HCT116 (cell line): ENCODE data around the gene MYL6B. TPM values are rescaled to one million over a fixed set of nuclear protein-coding genes. Genes with fewer than 3 reads are reported as not detected.

Source experiments
- ATAC-seq: fragments of 200-7000 bp; cut with Tn5 transposase; 2 replicates; pipeline ENCODE4 v1.9.1; 2020; ENCODE audit warnings: mild to moderate bottlenecking, moderate library complexity
- BruUV-seq: library from RNA; stranded (reverse); fragments of 400-500 nt; replicated peaks from 2 replicates; lab custom pipeline; 2021; lab: Mats Ljungman, UMichigan
- CTCF ChIA-PET: fragments of 300-600 bp; sonication (Branson Sonifier 250); formaldehyde crosslinking; loops from one replicate; lab custom pipeline; 2021; ENCODE audit warnings: antibody characterized with exemption; lab: Charles Lee
- POLR2A ChIA-PET: fragments of 300-600, 350-600 bp; sonication (Branson Sonifier 250); formaldehyde crosslinking; loops from one replicate; lab custom pipeline; 2021; ENCODE audit warnings: antibody characterized with exemption; lab: Charles Lee
- RAD21 ChIA-PET, 2 experiments: fragments of 300-600 bp; sonication (Branson Sonifier 250); formaldehyde crosslinking; loops; one replicate each; lab custom pipeline; 2023; ENCODE audit warnings: low total read pairs in 2 of 2; ENCODE audit not compliant: uncharacterized antibody in 2 of 2, unreplicated experiment in 2 of 2, low non-redundant PET in 1 of 2; lab: Charles Lee
- DNase-seq: peaks from one replicate; pipeline ENCODE4 v3.0.0-alpha.2; 2010; ENCODE audit warnings: low read depth, low spot score
- H2AFZ ChIP-seq: fragments of 200-600 bp; shearing (Covaris generic), sonication (generic); 2 replicates; pipeline ENCODE4 v1.6.1; 2017; ENCODE audit warnings: low read depth, mixed run types, mixed read lengths, antibody characterized with exemption, low read length; ENCODE audit not compliant: poor library complexity, severe bottlenecking
- H3K27ac ChIP-seq: 2 replicates; pipeline ENCODE4 v1.5.1; 2012; ENCODE audit warnings: low read depth, low read length
- H3K27me3 ChIP-seq: fragments of 200-600 bp; sonication (generic); 2 replicates; pipeline ENCODE4 v1.6.1; 2016; ENCODE audit warnings: mixed run types, low read length, mixed read lengths; ENCODE audit not compliant: insufficient read depth
- H3K36me3 ChIP-seq, 2 experiments: fragments of 200-500 bp in 1 of 2; fragments of 200-600 bp in 1 of 2; sonication (Bioruptor generic) in 1 of 2; sonication (generic) in 1 of 2; 2 replicates each; pipeline versions ENCODE4 v1.5.1 to v1.6.1; 2014 to 2016; ENCODE audit warnings: low read length in 2 of 2, inconsistent platforms in 1 of 2, mixed read lengths in 1 of 2, mixed run types in 1 of 2; ENCODE audit not compliant: insufficient read depth in 2 of 2, control insufficient read depth in 1 of 2
- H3K4me1 ChIP-seq, 2 experiments: fragments of 200-600 bp in 1 of 2; sonication (generic) in 1 of 2; 2 replicates each; pipeline versions ENCODE4 v1.5.1 to v1.6.1; 2012 to 2017; ENCODE audit warnings: low read length in 2 of 2, inconsistent platforms in 1 of 2, mild to moderate bottlenecking in 1 of 2, mixed read lengths in 1 of 2, mixed run types in 1 of 2, moderate library complexity in 1 of 2; ENCODE audit not compliant: insufficient read depth in 2 of 2, control insufficient read depth in 1 of 2
- H3K4me2 ChIP-seq: fragments of 200-600 bp; sonication (generic); 2 replicates; pipeline ENCODE4 v1.6.1; 2017; ENCODE audit warnings: mixed run types, low read length, mixed read lengths
- H3K4me3 ChIP-seq, 2 experiments: fragments of 200-600 bp in 1 of 2; sonication (generic) in 1 of 2; replicated peaks in 1 of 2; 2 replicates each; pipeline ENCODE4 v1.5.1; 2011 to 2016; ENCODE audit warnings: low read length in 2 of 2, control low read depth in 1 of 2, low read depth in 1 of 2, mild to moderate bottlenecking in 1 of 2, mixed read lengths in 1 of 2, mixed run types in 1 of 2
- H3K79me2 ChIP-seq: fragments of 200-600 bp; sonication (generic); 2 replicates; pipeline ENCODE4 v1.6.1; 2017; ENCODE audit warnings: mild to moderate bottlenecking, mixed run types, low read length, moderate library complexity, mixed read lengths; ENCODE audit not compliant: insufficient read depth
- H3K9ac ChIP-seq: fragments of 200-600 bp; sonication (generic); 2 replicates; pipeline ENCODE4 v1.6.1; 2016; ENCODE audit warnings: low read length, mixed read lengths
- H3K9me2 ChIP-seq: fragments of 200-600 bp; sonication (generic), shearing (Covaris generic); 2 replicates; pipeline ENCODE4 v1.6.1; 2017; ENCODE audit warnings: mixed run types, mild to moderate bottlenecking, moderate library complexity; ENCODE audit not compliant: insufficient read depth
- H3K9me3 ChIP-seq, 2 experiments: fragments of 200-500 bp in 1 of 2; fragments of 200-600 bp in 1 of 2; sonication (Bioruptor generic) in 1 of 2; sonication (generic) in 1 of 2; 2 replicates each; pipeline ENCODE4 v1.6.1; 2014 to 2017; ENCODE audit warnings: low read length in 2 of 2, mixed read lengths in 2 of 2, inconsistent platforms in 1 of 2, low read depth in 1 of 2, mild to moderate bottlenecking in 1 of 2, mixed run types in 1 of 2, moderate library complexity in 1 of 2; ENCODE audit not compliant: control insufficient read depth in 1 of 2, insufficient read depth in 1 of 2
- H4K20me1 ChIP-seq: fragments of 200-600 bp; sonication (generic), shearing (Covaris generic); 2 replicates; pipeline ENCODE4 v1.6.1; 2017; ENCODE audit warnings: mixed run types, mild to moderate bottlenecking, moderate library complexity; ENCODE audit not compliant: insufficient read depth
- CEBPB ChIP-seq: IDR thresholded peaks from 2 replicates; pipeline ENCODE4 v1.6.1; 2012; ENCODE audit warnings: low read depth
- EGR1 ChIP-seq: IDR thresholded peaks from 2 replicates; pipeline ENCODE4 v1.6.1; 2012; ENCODE audit warnings: low read depth
- ELF1 ChIP-seq: IDR thresholded peaks from 2 replicates; pipeline ENCODE4 v1.6.1; 2012; ENCODE audit warnings: low read depth, borderline replicate concordance
- EZH2 ChIP-seq: fragments of 200-600 bp; sonication (generic); IDR thresholded peaks from 2 replicates; pipeline ENCODE4 v1.6.1; 2017; ENCODE audit warnings: antibody characterized with exemption, mixed run types
- EZH2phosphoT487 ChIP-seq: fragments of 200-600 bp; IDR thresholded peaks from 2 replicates; pipeline ENCODE4 v1.6.1; 2018; ENCODE audit warnings: antibody characterized with exemption, borderline replicate concordance
- POLR2A ChIP-seq: IDR thresholded peaks from 2 replicates; pipeline ENCODE4 v1.7.0; 2011; ENCODE audit warnings: borderline replicate concordance; ENCODE audit not compliant: insufficient read depth, insufficient read length; ENCODE audit errors: extremely low read depth
- RAD21 ChIP-seq: IDR thresholded peaks from 2 replicates; pipeline ENCODE4 v1.6.1; 2012; ENCODE audit warnings: low read depth, mild to moderate bottlenecking
- SIN3A ChIP-seq: IDR thresholded peaks from 2 replicates; pipeline ENCODE4 v1.6.1; 2012; ENCODE audit warnings: low read depth
- SRF ChIP-seq: IDR thresholded peaks from 2 replicates; pipeline ENCODE4 v1.6.1; 2012; ENCODE audit warnings: low read depth
- YY1 ChIP-seq: IDR thresholded peaks from 2 replicates; pipeline ENCODE4 v1.6.1; 2011; ENCODE audit warnings: low read length, low read depth, moderate library complexity, mild to moderate bottlenecking; ENCODE audit not compliant: insufficient replicate concordance; ENCODE audit errors: extremely low read depth
- ZFX ChIP-seq: fragments of 450-650 bp; IDR thresholded peaks from 2 replicates; pipeline ENCODE4 v1.6.1; 2017
- ZNF274 ChIP-seq: fragments of 200-500 bp; sonication (Bioruptor generic); IDR thresholded peaks from 2 replicates; pipeline ENCODE4 v1.6.1; 2014; ENCODE audit warnings: mild to moderate bottlenecking, low read depth, low read length, inconsistent platforms
- intact Hi-C: fragments of 100-400 bp; cut with micrococcal nuclease; formaldehyde crosslinking; loops from 2 replicates; pipeline ENCODE4 v1.10.0; 2022
- total RNA-seq: library from RNA; stranded (reverse); gene quantifications from one replicate; pipeline ENCODE4 v1.2.1, GENCODE V29; 2021; ENCODE audit not compliant: unreplicated experiment
- TF ChIP-seq, protein P1 (sequence below): IDR thresholded peaks from 2 replicates; pipeline ENCODE4 v1.6.1; 2012
- TF ChIP-seq, protein P2 (sequence below), 3 experiments: fragments of 200-600 bp in 1 of 3; sonication (generic) in 1 of 3; IDR thresholded peaks in 2 of 3; conservative IDR thresholded peaks in 1 of 3; 2 replicates each; pipeline ENCODE4 v1.5.1; 2012 to 2017; ENCODE audit warnings: low read depth in 2 of 3, low read length in 2 of 3, antibody characterized with exemption in 1 of 3, borderline replicate concordance in 1 of 3, control low read depth in 1 of 3, mild to moderate bottlenecking in 1 of 3, mixed read lengths in 1 of 3, mixed run types in 1 of 3, moderate library complexity in 1 of 3; ENCODE audit not compliant: insufficient read depth in 1 of 3
- TF ChIP-seq, protein P3 (sequence below): IDR thresholded peaks from 2 replicates; pipeline ENCODE4 v1.6.1; 2012; ENCODE audit warnings: low read depth
- TF ChIP-seq, protein P4 (sequence below): IDR thresholded peaks from 2 replicates; pipeline ENCODE4 v1.6.1; 2011; ENCODE audit warnings: mild to moderate bottlenecking, low read length, moderate library complexity; ENCODE audit not compliant: insufficient replicate concordance; ENCODE audit errors: extremely low read depth

MYL6B gene
- total RNA-seq, 1 experiment from 2014 or later, result 94.3 TPM

DNA sequence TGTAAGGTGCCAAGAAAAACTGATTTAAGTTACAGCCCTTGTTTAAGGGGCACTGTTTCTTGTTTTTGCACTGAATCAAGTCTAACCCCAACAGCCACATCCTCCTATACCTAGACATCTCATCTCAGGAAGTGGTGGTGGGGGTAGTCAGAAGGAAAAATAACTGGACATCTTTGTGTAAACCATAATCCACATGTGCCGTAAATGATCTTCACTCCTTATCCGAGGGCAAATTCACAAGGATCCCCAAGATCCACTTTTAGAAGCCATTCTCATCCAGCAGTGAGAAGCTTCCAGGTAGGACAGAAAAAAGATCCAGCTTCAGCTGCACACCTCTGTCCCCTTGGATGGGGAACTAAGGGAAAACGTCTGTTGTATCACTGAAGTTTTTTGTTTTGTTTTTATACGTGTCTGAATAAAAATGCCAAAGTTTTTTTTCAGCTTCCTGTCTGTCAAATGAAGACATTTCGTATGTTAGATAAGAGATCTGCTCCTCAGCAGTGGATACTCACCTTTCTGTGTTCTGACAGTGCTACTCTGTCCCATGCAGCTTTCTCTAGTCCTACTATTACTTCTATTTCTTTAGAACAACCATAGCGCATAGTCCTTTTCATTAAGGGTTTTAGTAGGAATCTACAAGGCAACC, 49.2 kb upstream of the MYL6B start:
- H3K9me3 ChIP-seq, result no peaks in the 10 kb centered on the region

More for the DNA sequence above, 49.2 kb upstream of the MYL6B start:
- ChIA-PET POLR2A (interaction anchor here (1.1 to 2.6 kb wide), 3 partner anchors 10 to 285 kb away, joined by 6 to 16 read pairs (median 13); partner anchors contain the start of genes ORMDL2 and SARNP), RAD21 (no interaction called here), CTCF (interaction anchor here (1.4 to 1.6 kb wide), 3 partner anchors 15 to 25 kb away, joined by 4 to 13 read pairs (median 6); partner anchors contain the start of genes ESYT1 and ZC3H10)
- Histone ChIP-seq H3K27me3 (no peaks in the 10 kb centered on the region), H3K4me3 (peak overlapping the region; percentile 88 to 98), H4K20me1 (peaks cover 7% of the 10 kb centered on the region; the same call in 1 of the 2 replicates), H3K36me3 (peaks cover 29 to 47% of the 10 kb centered on the region in 2 experiments), H3K9me2 (no peaks in the 10 kb centered on the region), H3K27ac (peak overlapping the region; percentile 94; the same call in 1 of the 2 replicates), H3K9ac (peak overlapping the region; percentile 100), H3K4me1 (peaks cover 9 to 26% of the 10 kb centered on the region in 2 experiments), H3K79me2 (peaks cover 40% of the 10 kb centered on the region), H3K4me2 (peak overlapping the region; percentile 93), H2AFZ (no peak overlapping the region)
- intact Hi-C loops, result no loop called here
- no TSS peak for BruUV-seq
- TF ChIP-seq ZFX (no peak), EZH2 (no peak), EZH2phosphoT487 (no peak), YY1 (no peak), POLR2A (no peak), EGR1 (no peak), SRF (no peak), CEBPB (no peak), ELF1 (no peak), ZNF274 (no peak), RAD21 (no peak), SIN3A (no peak)
- TF ChIP-seq, protein P1, sequence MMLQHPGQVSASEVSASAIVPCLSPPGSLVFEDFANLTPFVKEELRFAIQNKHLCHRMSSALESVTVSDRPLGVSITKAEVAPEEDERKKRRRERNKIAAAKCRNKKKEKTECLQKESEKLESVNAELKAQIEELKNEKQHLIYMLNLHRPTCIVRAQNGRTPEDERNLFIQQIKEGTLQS, result no peak
- TF ChIP-seq, protein P2, sequence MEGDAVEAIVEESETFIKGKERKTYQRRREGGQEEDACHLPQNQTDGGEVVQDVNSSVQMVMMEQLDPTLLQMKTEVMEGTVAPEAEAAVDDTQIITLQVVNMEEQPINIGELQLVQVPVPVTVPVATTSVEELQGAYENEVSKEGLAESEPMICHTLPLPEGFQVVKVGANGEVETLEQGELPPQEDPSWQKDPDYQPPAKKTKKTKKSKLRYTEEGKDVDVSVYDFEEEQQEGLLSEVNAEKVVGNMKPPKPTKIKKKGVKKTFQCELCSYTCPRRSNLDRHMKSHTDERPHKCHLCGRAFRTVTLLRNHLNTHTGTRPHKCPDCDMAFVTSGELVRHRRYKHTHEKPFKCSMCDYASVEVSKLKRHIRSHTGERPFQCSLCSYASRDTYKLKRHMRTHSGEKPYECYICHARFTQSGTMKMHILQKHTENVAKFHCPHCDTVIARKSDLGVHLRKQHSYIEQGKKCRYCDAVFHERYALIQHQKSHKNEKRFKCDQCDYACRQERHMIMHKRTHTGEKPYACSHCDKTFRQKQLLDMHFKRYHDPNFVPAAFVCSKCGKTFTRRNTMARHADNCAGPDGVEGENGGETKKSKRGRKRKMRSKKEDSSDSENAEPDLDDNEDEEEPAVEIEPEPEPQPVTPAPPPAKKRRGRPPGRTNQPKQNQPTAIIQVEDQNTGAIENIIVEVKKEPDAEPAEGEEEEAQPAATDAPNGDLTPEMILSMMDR (IDR thresholded peaks at IDR 0.05 in 2 of 3, conservative IDR thresholded peaks at IDR 0.05 in 1 of 3; ENCODE audit: borderline replicate concordance in 1 of 3, insufficient read depth in 1 of 3, low read depth in 2 of 3, low read length in 2 of 3), result no peak
- TF ChIP-seq, protein P3, sequence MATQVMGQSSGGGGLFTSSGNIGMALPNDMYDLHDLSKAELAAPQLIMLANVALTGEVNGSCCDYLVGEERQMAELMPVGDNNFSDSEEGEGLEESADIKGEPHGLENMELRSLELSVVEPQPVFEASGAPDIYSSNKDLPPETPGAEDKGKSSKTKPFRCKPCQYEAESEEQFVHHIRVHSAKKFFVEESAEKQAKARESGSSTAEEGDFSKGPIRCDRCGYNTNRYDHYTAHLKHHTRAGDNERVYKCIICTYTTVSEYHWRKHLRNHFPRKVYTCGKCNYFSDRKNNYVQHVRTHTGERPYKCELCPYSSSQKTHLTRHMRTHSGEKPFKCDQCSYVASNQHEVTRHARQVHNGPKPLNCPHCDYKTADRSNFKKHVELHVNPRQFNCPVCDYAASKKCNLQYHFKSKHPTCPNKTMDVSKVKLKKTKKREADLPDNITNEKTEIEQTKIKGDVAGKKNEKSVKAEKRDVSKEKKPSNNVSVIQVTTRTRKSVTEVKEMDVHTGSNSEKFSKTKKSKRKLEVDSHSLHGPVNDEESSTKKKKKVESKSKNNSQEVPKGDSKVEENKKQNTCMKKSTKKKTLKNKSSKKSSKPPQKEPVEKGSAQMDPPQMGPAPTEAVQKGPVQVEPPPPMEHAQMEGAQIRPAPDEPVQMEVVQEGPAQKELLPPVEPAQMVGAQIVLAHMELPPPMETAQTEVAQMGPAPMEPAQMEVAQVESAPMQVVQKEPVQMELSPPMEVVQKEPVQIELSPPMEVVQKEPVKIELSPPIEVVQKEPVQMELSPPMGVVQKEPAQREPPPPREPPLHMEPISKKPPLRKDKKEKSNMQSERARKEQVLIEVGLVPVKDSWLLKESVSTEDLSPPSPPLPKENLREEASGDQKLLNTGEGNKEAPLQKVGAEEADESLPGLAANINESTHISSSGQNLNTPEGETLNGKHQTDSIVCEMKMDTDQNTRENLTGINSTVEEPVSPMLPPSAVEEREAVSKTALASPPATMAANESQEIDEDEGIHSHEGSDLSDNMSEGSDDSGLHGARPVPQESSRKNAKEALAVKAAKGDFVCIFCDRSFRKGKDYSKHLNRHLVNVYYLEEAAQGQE, result no peak
- TF ChIP-seq, protein P4, sequence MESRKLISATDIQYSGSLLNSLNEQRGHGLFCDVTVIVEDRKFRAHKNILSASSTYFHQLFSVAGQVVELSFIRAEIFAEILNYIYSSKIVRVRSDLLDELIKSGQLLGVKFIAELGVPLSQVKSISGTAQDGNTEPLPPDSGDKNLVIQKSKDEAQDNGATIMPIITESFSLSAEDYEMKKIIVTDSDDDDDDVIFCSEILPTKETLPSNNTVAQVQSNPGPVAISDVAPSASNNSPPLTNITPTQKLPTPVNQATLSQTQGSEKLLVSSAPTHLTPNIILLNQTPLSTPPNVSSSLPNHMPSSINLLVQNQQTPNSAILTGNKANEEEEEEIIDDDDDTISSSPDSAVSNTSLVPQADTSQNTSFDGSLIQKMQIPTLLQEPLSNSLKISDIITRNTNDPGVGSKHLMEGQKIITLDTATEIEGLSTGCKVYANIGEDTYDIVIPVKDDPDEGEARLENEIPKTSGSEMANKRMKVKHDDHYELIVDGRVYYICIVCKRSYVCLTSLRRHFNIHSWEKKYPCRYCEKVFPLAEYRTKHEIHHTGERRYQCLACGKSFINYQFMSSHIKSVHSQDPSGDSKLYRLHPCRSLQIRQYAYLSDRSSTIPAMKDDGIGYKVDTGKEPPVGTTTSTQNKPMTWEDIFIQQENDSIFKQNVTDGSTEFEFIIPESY, result no peak
- ATAC-seq (no peak), DNase-seq (no peak)
